Naive B cell (primary cell): ENCODE measurements around the gene AMHR2. TPM values are rescaled to one million over a fixed set of nuclear protein-coding genes. Genes with fewer than 3 reads are reported as not detected.
"Not testable (repeated sequence)": the region's sequence is repeated elsewhere in the genome, so short reads cannot be mapped to it uniquely, and the experiment has no call there.

Experiments used
- ATAC-seq, 2 donors: fragments of 150-1000 bp; cut with Tn5 transposase; 2 replicates each; pipeline ENCODE4 v1.10.0; 2021; ENCODE audit warnings: low read depth in 2 of 2, mild to moderate bottlenecking in 2 of 2, moderate library complexity in 2 of 2
- DNase-seq: peaks from one replicate; pipeline ENCODE4 v3.0.0; 2022
- H3K27ac Mint-ChIP-seq, 6 donors: one replicate each; pipeline ENCODE4 v1.8.0; 2020 to 2022; ENCODE audit warnings: mild to moderate bottlenecking in 6 of 6, mixed read lengths in 6 of 6, moderate library complexity in 5 of 6, inconsistent platforms in 2 of 6
- H3K27me3 Mint-ChIP-seq, 3 donors: one replicate each; pipeline ENCODE4 v1.8.0; 2021 to 2022; ENCODE audit warnings: mixed read lengths in 3 of 3, mild to moderate bottlenecking in 1 of 3
- H3K36me3 Mint-ChIP-seq, 2 donors: one replicate each; pipeline ENCODE4 v1.8.0; 2020 to 2022; ENCODE audit warnings: mixed read lengths in 2 of 2, inconsistent platforms in 1 of 2, mild to moderate bottlenecking in 1 of 2
- H3K4me1 Mint-ChIP-seq, 3 donors: one replicate each; pipeline ENCODE4 v1.8.0; 2020 to 2022; ENCODE audit warnings: mixed read lengths in 3 of 3, inconsistent platforms in 1 of 3, mild to moderate bottlenecking in 1 of 3, moderate library complexity in 1 of 3
- H3K4me3 Mint-ChIP-seq, 8 donors: one replicate each; pipeline ENCODE4 v1.8.0; 2020 to 2022; ENCODE audit warnings: mild to moderate bottlenecking in 8 of 8, mixed read lengths in 8 of 8, moderate library complexity in 8 of 8, inconsistent platforms in 2 of 8
- H3K9me3 Mint-ChIP-seq, 7 donors: one replicate each; pipeline ENCODE4 v1.8.0; 2020 to 2022; ENCODE audit warnings: mixed read lengths in 7 of 7, mild to moderate bottlenecking in 5 of 7, inconsistent platforms in 2 of 7, moderate library complexity in 1 of 7
- polyA plus RNA-seq, 6 donors: library from polyadenylated mRNA; unstranded; fragments of 300-500 nt; fragmentation: Illumina TruSeq; gene quantifications; one replicate each; pipeline ENCODE4 v1.2.3, GENCODE V29; 2021; ENCODE audit warnings: low read depth in 6 of 6

AMHR2 gene
- polyA plus RNA-seq, 6 donors from 2014 or later, result not detected

GRCh38 chr12:53422247-53422646 is 1.4 kb upstream of the AMHR2 start:
- H3K27ac Mint-ChIP-seq, H3K9me3 Mint-ChIP-seq, DNase-seq, ATAC-seq, H3K27me3 Mint-ChIP-seq, H3K36me3 Mint-ChIP-seq: not testable (repeated sequence)
- peak overlapping the region in 1 of 8 donors; percentile 44 for H3K4me3 Mint-ChIP-seq
- peaks cover 26 to 39% (median 32%) of the 10 kb centered on the region in 3 donors for H3K4me1 Mint-ChIP-seq

DNA sequence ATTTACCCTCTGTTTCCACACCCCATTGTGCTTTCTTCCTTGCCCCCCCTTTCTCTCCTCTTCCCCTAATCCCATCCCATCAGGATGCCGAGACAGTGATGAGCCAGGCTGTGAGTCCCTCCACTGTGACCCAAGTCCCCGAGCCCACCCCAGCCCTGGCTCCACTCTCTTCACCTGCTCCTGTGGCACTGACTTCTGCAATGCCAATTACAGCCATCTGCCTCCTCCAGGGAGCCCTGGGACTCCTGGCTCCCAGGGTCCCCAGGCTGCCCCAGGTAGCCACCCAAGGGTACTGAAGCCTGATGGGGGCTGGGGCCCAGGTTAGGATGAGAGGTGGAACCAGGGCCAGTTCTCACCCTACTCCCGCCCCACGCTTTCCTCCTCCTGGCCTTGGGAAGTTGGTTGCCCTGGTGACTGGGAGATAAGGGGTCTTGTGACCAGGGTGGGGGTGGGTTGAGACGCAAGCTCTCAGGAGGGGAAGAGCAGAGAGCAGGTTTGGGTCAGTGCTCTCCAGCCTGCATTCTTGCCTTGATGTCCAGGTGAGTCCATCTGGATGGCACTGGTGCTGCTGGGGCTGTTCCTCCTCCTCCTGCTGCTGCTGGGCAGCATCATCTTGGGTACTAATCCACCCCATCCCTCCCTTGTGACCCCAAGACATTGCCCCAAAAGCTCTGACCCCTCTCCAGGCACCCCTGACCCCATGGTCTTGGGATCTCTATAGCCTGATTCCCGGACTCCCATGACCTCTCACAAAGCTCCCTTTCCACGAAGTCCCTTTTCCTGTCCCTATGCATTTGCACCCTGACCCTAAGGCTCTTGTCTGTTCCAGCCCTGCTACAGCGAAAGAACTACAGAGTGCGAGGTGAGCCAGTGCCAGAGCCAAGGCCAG is 1.2 kb downstream of the AMHR2 start:
- ATAC-seq (no peak), DNase-seq (no peak)
- Mint-ChIP-seq H3K36me3 (no peaks in the 10 kb centered on the region), H3K9me3 (no peaks in the 10 kb centered on the region), H3K27me3 (no peaks in the 10 kb centered on the region), H3K4me1 (peaks cover 6 to 15% (median 8%) of the 10 kb centered on the region in 3 donors), H3K27ac (peak overlapping the region in 1 of 6 donors; percentile 72), H3K4me3 (no peak overlapping the region)

DNA sequence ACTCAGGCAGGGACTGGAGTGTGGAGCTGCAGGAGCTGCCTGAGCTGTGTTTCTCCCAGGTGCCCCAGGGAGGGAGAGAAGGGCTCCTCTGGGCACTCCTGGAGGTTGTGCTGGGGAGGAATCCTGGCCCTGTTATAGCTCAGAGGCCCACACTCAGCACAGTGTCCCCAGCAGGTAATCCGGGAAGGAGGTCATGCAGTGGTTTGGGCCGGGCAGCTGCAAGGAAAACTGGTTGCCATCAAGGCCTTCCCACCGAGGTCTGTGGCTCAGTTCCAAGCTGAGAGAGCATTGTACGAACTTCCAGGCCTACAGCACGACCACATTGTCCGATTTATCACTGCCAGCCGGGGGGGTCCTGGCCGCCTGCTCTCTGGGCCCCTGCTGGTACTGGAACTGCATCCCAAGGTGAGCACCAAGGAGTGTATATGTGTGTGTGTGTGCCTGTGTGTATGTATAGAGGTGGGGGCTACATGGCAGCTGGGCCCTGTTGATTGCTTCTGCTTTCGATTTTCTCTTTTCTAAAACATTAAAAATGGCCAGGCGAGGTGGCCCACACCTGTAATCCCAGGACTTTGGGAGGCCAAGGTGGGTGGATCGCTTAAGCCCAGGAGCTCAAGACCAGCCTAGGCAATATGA is 2.0 kb downstream of the AMHR2 start:
- ATAC-seq (no peak), DNase-seq (no peak)
- no peaks in the 10 kb centered on the region for H3K36me3 Mint-ChIP-seq
- no peak overlapping the region for H3K27ac Mint-ChIP-seq
- peak overlapping the region in 1 of 8 donors; percentile 29 for H3K4me3 Mint-ChIP-seq
- H3K4me1 Mint-ChIP-seq, result peaks cover 6 to 12% (median 7%) of the 10 kb centered on the region in 3 donors
- no peaks in the 10 kb centered on the region for H3K27me3 Mint-ChIP-seq
- H3K9me3 Mint-ChIP-seq, result no peaks in the 10 kb centered on the region

- no peak overlapping the region for H3K4me3 Mint-ChIP-seq
- H3K36me3 Mint-ChIP-seq, result no peaks in the 10 kb centered on the region
- DNase-seq (no peak), ATAC-seq (no peak)
- no peaks in the 10 kb centered on the region for H3K27me3 Mint-ChIP-seq
- H3K27ac Mint-ChIP-seq, result peak overlapping the region in 2 of 6 donors; percentile 38 to 68
- H3K9me3 Mint-ChIP-seq, result no peaks in the 10 kb centered on the region
- H3K4me1 Mint-ChIP-seq, result no peaks in the 10 kb centered on the region
These were observed 4.4 kb downstream of the AMHR2 start for GRCh38 chr12:53427905-53428594.

DNA sequence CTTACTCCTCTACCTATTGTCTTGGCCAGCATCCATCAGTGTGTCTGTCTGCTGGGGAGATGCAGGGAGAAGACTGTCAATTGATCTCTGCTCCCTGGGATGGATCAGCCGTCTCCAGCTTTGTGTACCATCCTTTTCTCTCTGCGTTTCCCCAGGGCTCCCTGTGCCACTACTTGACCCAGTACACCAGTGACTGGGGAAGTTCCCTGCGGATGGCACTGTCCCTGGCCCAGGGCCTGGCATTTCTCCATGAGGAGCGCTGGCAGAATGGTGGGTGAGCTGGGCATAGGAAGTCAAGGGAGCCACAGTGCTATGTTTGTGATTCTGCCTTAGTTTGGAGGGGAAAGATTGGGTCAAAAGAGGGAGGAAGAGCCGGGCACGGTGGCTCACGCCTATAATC is 5.1 kb downstream of the AMHR2 start:
- Mint-ChIP-seq H3K9me3 (no peaks in the 10 kb centered on the region), H3K4me1 (no peaks in the 10 kb centered on the region), H3K27ac (no peak overlapping the region), H3K4me3 (no peak overlapping the region), H3K36me3 (no peaks in the 10 kb centered on the region), H3K27me3 (no peaks in the 10 kb centered on the region)
- DNase-seq, result no peak
- no peak for ATAC-seq

DNA sequence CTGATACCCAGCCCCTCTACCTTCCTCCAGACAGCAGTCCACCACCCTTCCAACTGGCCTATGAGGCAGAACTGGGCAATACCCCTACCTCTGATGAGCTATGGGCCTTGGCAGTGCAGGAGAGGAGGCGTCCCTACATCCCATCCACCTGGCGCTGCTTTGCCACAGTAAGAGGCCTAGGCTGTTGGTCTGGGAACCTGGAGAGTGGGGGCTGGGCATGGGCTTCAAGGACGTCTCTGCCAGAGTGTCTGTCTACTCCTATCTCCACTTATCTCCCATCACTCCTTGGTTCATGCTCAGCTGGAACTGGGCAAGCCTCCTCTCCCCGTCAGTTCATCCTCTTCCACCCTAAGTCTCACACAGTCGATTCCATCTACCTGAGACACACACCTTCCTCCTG is 6.5 kb downstream of the AMHR2 start:
- Mint-ChIP-seq H3K27ac (no peak overlapping the region), H3K4me1 (no peaks in the 10 kb centered on the region), H3K9me3 (no peaks in the 10 kb centered on the region), H3K4me3 (no peak overlapping the region), H3K27me3 (no peaks in the 10 kb centered on the region), H3K36me3 (no peaks in the 10 kb centered on the region)
- ATAC-seq, result no peak
- no peak for DNase-seq

- Mint-ChIP-seq H3K27ac (no peak overlapping the region), H3K4me3 (no peak overlapping the region), H3K27me3 (no peaks in the 10 kb centered on the region), H3K9me3 (no peaks in the 10 kb centered on the region), H3K4me1 (no peaks in the 10 kb centered on the region), H3K36me3 (no peaks in the 10 kb centered on the region)
- ATAC-seq, result no peak
- DNase-seq, result no peak
These were observed 7.5 kb downstream of the AMHR2 start for GRCh38 chr12:53431187-53431586.

DNA sequence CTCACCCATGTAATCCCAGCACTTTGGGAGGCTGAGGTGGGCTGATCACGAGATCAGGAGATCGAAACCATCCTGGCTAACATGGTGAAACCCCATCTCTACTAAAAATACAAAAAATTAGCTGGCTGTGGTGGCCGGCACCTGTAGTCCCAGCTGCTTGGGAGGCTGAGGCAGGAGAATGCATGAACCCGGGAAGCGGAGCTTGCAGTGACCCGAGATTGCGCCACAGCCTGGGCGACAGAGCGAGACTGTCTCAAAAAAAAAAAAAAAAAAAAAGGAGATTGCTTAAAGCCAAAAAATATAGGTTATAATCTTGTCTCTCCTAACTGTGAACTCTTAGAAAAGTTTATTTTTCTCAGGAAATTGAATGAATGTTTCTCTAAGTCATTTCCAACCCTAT is 11.7 kb downstream of the AMHR2 start:
- H3K27me3 Mint-ChIP-seq, H3K36me3 Mint-ChIP-seq: not testable (repeated sequence)

DNA sequence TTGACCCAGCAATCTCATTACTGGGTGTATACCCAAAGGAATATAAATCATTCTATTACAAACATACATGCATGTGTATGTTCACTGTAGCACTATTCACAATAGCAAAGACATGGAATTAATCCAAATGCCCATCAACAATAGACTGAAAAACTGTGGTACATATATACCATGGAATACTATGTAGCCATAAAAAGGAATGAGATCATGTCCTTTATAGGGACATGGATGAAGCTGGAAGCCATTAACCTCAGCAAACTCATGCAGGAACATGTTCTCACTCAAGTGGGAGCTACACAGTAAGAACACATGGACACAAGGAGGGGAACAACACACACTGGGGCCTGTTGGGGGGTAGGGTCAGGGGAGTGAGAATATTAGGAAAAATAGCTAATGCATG is 15.9 kb downstream of the AMHR2 start:
- H3K4me3 Mint-ChIP-seq, result peak overlapping the region in 3 of 8 donors; percentile 27 to 66 (median 65)
- not testable (repeated sequence) for H3K9me3 Mint-ChIP-seq

More for the DNA sequence above, 11.7 kb downstream of the AMHR2 start:
- not testable (repeated sequence) for H3K4me1 Mint-ChIP-seq, DNase-seq, H3K9me3 Mint-ChIP-seq, H3K4me3 Mint-ChIP-seq, H3K27ac Mint-ChIP-seq, ATAC-seq

DNA sequence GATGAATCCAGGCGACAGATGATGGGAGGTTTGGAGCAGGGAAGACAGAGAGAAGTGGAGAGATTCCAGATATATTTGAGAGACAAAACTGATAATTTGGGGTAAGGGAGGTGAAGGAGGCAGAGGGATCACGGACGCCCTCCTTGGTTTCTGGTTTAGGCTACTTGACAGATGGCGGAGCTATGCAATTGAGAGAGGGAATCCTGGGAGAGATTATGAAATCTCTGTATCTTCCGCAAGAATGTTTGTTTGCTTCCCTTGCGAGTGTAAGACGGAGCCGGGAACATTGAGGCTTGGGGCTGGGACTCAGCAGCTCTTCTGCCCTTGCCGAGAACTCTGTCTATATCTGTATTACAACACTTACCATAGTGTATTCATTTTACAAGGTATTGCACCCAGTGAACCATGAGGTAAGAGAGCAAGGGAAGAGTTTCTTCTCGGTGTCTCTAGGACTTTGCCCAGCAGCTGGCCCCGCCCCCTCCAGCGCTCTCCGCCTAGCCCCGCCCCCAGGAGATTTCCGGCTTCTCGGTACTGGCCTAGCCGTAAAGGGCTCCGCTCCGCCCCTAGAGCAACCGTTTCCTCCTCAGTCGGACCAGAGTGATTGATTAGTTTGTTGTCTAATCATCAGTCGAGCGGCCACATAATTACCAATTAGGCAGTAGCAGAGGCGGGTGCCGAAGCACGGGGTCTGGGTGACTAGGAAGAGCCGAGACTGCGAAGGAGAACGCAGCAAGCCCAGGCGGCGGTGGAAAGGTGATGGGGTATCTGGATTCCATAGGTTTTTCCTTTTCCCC is 17.6 kb downstream of the AMHR2 start, which contains the start of gene PRR13:
Gene PRR13, plus strand, starts transcription at position 695 of the 794 bp plus-strand sequence. CDS start 981 bp downstream, outside the sequence.
- H3K4me1 Mint-ChIP-seq, result peaks cover 21 to 48% (median 30%) of the 10 kb centered on the region in 3 donors
- peak within 1 kb of the TSS; percentile 66 to 99 (median 97) for H3K27ac Mint-ChIP-seq

More for the DNA sequence above, 15.9 kb downstream of the AMHR2 start:
- H3K27me3 Mint-ChIP-seq, H3K36me3 Mint-ChIP-seq, DNase-seq, ATAC-seq: not testable (repeated sequence)
- Mint-ChIP-seq H3K27ac (peak overlapping the region in 2 of 6 donors; percentile 44 to 69), H3K4me1 (peaks cover 16 to 38% (median 18%) of the 10 kb centered on the region in 3 donors)

GRCh38 chr12:53443955-53444354 is 20.3 kb downstream of the AMHR2 start:
- Mint-ChIP-seq H3K36me3 (peaks cover 0 to 4% of the 10 kb centered on the region in 2 donors), H3K4me3 (peak overlapping the region; percentile 35 to 99 (median 66)), H3K4me1 (peaks cover 21 to 56% (median 35%) of the 10 kb centered on the region in 3 donors), H3K27ac (peak overlapping the region in 2 of 6 donors; percentile 11 to 93), H3K9me3 (peaks cover 0 to 1% (median 0%) of the 10 kb centered on the region in 7 donors), H3K27me3 (no peaks in the 10 kb centered on the region)
- DNase-seq, result no peak
- no peak for ATAC-seq

More for the DNA sequence above, 17.6 kb downstream of the AMHR2 start, which contains the start of gene PRR13:
- H3K36me3 Mint-ChIP-seq, result no peaks in the 10 kb centered on the region
- ATAC-seq, result peak; percentile 96 to 98
- H3K27me3 Mint-ChIP-seq, result no peaks in the 10 kb centered on the region
- H3K4me3 Mint-ChIP-seq, result peak within 1 kb of the TSS; percentile 88 to 100 (median 98)
- DNase-seq, result peak; percentile 95
- H3K9me3 Mint-ChIP-seq, result peaks cover 0 to 1% (median 0%) of the 10 kb centered on the region in 7 donors

DNA sequence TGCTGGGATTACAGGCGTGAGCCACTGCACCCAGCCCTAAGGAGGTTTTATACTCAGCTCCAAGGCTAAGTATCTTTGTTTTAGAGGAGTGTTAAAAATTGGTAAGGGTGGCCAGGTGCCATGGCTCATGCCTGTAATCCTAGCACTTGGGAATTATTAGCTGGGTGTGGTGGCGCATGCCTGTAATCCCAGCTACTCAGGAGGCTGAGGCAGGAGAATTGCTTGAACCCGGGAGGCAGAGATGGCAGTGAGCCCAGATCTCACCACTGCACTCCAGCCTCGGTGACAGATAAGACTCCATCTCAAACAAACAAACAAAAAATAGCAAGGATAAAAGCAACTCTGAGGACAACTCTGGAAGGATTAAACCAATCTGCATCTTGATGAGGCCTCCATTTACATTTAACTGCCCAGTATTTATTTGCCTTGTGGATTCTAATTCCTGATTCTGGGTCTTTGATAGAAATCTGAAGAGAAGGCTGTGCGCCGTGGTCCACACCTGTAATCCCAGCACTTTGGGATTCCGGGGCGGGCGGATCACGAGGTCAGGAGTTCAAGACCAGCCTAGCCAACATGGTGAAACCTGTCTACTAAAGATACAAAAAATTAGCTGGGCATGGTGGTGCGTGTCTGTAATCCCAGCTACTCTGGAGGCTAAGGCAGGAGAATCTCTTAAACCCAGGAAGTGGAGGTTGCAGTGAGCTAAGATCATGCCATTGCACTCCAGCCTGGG is 21.1 kb downstream of the AMHR2 start:
- not testable (repeated sequence) for H3K9me3 Mint-ChIP-seq, H3K27me3 Mint-ChIP-seq, DNase-seq, ATAC-seq, H3K36me3 Mint-ChIP-seq
- H3K4me3 Mint-ChIP-seq, result peak overlapping the region in 5 of 8 donors; percentile 9 to 99 (median 47)
- peak overlapping the region in 4 of 6 donors; percentile 20 to 81 (median 52) for H3K27ac Mint-ChIP-seq
- peaks cover 21 to 56% (median 35%) of the 10 kb centered on the region in 3 donors for H3K4me1 Mint-ChIP-seq
